Neural progenitor cell (in vitro differentiated cells): ENCODE data around the gene GARIN5B.

ENCODE experiments used
- EZH2 ChIP-seq: fragments of 200-600 bp; sonication (generic); IDR thresholded peaks from 2 replicates; pipeline ENCODE4 v1.6.1; 2017; ENCODE audit warnings: antibody characterized with exemption, mild to moderate bottlenecking, moderate library complexity
- EZH2phosphoT487 ChIP-seq: fragments of 200-600 bp; sonication (generic); IDR thresholded peaks from 2 replicates; pipeline ENCODE4 v1.6.1; 2017; ENCODE audit warnings: antibody characterized with exemption
- TF ChIP-seq, protein P1 (sequence below): fragments of 200-600 bp; sonication (generic); IDR thresholded peaks from 2 replicates; pipeline ENCODE4 v1.5.1; 2017; ENCODE audit warnings: antibody characterized with exemption, mild to moderate bottlenecking

DNA sequence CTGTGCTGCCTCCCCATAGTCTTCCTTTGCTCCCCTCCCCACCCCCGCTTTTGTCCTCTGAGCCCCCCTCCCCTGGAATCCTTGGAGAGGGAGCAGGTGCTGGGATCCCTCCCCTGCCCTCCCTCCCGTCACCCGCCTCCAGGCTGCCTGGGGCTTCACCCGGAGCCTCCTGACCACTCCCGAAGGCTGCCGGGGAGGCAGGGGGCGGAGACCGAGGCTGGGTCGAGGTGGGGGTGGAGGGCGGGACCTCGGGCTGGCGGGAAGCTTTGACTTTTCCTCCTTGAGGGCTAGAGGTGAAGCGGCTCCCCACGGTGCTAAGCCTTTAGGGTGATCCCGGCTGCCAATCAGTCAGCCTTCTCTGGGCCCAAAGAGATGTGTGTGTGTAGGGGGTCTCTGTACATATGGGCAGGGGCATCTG is 21.9 kb downstream of the GARIN5B start:
- TF ChIP-seq, protein P1, sequence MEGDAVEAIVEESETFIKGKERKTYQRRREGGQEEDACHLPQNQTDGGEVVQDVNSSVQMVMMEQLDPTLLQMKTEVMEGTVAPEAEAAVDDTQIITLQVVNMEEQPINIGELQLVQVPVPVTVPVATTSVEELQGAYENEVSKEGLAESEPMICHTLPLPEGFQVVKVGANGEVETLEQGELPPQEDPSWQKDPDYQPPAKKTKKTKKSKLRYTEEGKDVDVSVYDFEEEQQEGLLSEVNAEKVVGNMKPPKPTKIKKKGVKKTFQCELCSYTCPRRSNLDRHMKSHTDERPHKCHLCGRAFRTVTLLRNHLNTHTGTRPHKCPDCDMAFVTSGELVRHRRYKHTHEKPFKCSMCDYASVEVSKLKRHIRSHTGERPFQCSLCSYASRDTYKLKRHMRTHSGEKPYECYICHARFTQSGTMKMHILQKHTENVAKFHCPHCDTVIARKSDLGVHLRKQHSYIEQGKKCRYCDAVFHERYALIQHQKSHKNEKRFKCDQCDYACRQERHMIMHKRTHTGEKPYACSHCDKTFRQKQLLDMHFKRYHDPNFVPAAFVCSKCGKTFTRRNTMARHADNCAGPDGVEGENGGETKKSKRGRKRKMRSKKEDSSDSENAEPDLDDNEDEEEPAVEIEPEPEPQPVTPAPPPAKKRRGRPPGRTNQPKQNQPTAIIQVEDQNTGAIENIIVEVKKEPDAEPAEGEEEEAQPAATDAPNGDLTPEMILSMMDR = no peak
- TF ChIP-seq EZH2phosphoT487 = no peak
- no peak for TF ChIP-seq EZH2
